ENCODE data around the gene BUB1. TPM values are rescaled to one million over a fixed set of nuclear protein-coding genes. Genes with fewer than 3 reads are reported as not detected.
A peak's percentile ranks its signal among the peaks of the same experiment; 100 is the strongest.

BUB1 gene
- total RNA-seq, 2 donors from 2014 or later, result 94.7 to 103 TPM

- Mint-ChIP-seq H3K4me1 (peaks cover 15% of the 10 kb centered on the region), H3K9me3 (no peaks in the 10 kb centered on the region), H3K4me3 (peak overlapping the region; percentile 92), H3K27ac (peak overlapping the region; percentile 95), H3K36me3 (ENCODE audit: low read depth) (peaks cover 14% of the 10 kb centered on the region), H3K27me3 (no peaks in the 10 kb centered on the region)
- peak; percentile 7 for ATAC-seq (replicated peaks)
Observed at GRCh38 chr2:110678457-110679336, 834 bp upstream of the BUB1 start.

GRCh38 chr2:110677080-110677479 is 783 bp downstream of the BUB1 start:
- peaks cover 15% of the 10 kb centered on the region for H3K4me1 Mint-ChIP-seq

GRCh38 chr2:110675679-110676078 is 2.2 kb downstream of the BUB1 start:
- Mint-ChIP-seq H3K4me1 (peaks cover 15% of the 10 kb centered on the region), H3K36me3 (ENCODE audit: low read depth) (peaks cover 37% of the 10 kb centered on the region), H3K4me3 (peak overlapping the region; percentile 92), H3K9me3 (no peaks in the 10 kb centered on the region), H3K27ac (no peak overlapping the region), H3K27me3 (no peaks in the 10 kb centered on the region)
- no peak for ATAC-seq (replicated peaks)

More at GRCh38 chr2:110677080-110677479, 783 bp downstream of the BUB1 start:
- H3K4me3 Mint-ChIP-seq, result peak overlapping the region; percentile 92
- no peaks in the 10 kb centered on the region for H3K27me3 Mint-ChIP-seq
- peak overlapping the region; percentile 95 for H3K27ac Mint-ChIP-seq
- H3K36me3 Mint-ChIP-seq (ENCODE audit: low read depth), result peaks cover 24% of the 10 kb centered on the region
- ATAC-seq (replicated peaks), result no peak
- H3K9me3 Mint-ChIP-seq, result no peaks in the 10 kb centered on the region

GRCh38 chr2:110674620-110675555 is 3.0 kb downstream of the BUB1 start:
- ATAC-seq (replicated peaks), result peak; percentile 63
- Mint-ChIP-seq H3K27ac (peak overlapping the region; percentile 47), H3K36me3 (ENCODE audit: low read depth) (peaks cover 42% of the 10 kb centered on the region), H3K27me3 (no peaks in the 10 kb centered on the region), H3K9me3 (no peaks in the 10 kb centered on the region), H3K4me3 (peak overlapping the region; percentile 92), H3K4me1 (peaks cover 15% of the 10 kb centered on the region)

GRCh38 chr2:110673201-110673600 is 4.7 kb downstream of the BUB1 start:
- ATAC-seq (replicated peaks), result no peak
- Mint-ChIP-seq H3K9me3 (no peaks in the 10 kb centered on the region), H3K36me3 (ENCODE audit: low read depth) (peaks cover 55% of the 10 kb centered on the region), H3K4me3 (no peak overlapping the region), H3K4me1 (peaks cover 15% of the 10 kb centered on the region), H3K27me3 (no peaks in the 10 kb centered on the region), H3K27ac (no peak overlapping the region)

- Mint-ChIP-seq H3K9me3 (no peaks in the 10 kb centered on the region), H3K36me3 (ENCODE audit: low read depth) (peaks cover 75% of the 10 kb centered on the region), H3K4me3 (no peak overlapping the region), H3K27me3 (no peaks in the 10 kb centered on the region), H3K27ac (no peak overlapping the region), H3K4me1 (peaks cover 11% of the 10 kb centered on the region)
- ATAC-seq (replicated peaks), result no peak
Observed at GRCh38 chr2:110670826-110671225, 7.0 kb downstream of the BUB1 start.

GRCh38 chr2:110669079-110669478 is 8.8 kb downstream of the BUB1 start:
- H3K27ac Mint-ChIP-seq, result peak overlapping the region; percentile 22
- H3K36me3 Mint-ChIP-seq (ENCODE audit: low read depth), result peaks cover 82% of the 10 kb centered on the region
- no peak for ATAC-seq (replicated peaks)
- H3K9me3 Mint-ChIP-seq, result no peaks in the 10 kb centered on the region
- H3K4me3 Mint-ChIP-seq, result no peak overlapping the region
- H3K27me3 Mint-ChIP-seq, result no peaks in the 10 kb centered on the region
- H3K4me1 Mint-ChIP-seq, result peaks cover 6% of the 10 kb centered on the region

- Mint-ChIP-seq H3K4me3 (no peak overlapping the region), H3K4me1 (peaks cover 6% of the 10 kb centered on the region), H3K27me3 (no peaks in the 10 kb centered on the region), H3K27ac (no peak overlapping the region), H3K36me3 (ENCODE audit: low read depth) (peaks cover 80% of the 10 kb centered on the region), H3K9me3 (no peaks in the 10 kb centered on the region)
- no peak for ATAC-seq (replicated peaks)
Observed at GRCh38 chr2:110667071-110667470, 10.8 kb downstream of the BUB1 start.

- H3K36me3 Mint-ChIP-seq (ENCODE audit: low read depth), result peaks cover 79% of the 10 kb centered on the region
- H3K27me3 Mint-ChIP-seq, result no peaks in the 10 kb centered on the region
- H3K9me3 Mint-ChIP-seq, result no peaks in the 10 kb centered on the region
- H3K4me1 Mint-ChIP-seq, result peaks cover 5% of the 10 kb centered on the region
- no peak overlapping the region for H3K4me3 Mint-ChIP-seq
- no peak for ATAC-seq (replicated peaks)
- H3K27ac Mint-ChIP-seq, result no peak overlapping the region
Observed at GRCh38 chr2:110664135-110664534, 13.7 kb downstream of the BUB1 start.

GRCh38 chr2:110662560-110662959 is 15.3 kb downstream of the BUB1 start:
- ATAC-seq (replicated peaks), result no peak

GRCh38 chr2:110660558-110660957 is 17.3 kb downstream of the BUB1 start:
- Mint-ChIP-seq H3K27ac (no peak overlapping the region), H3K4me3 (no peak overlapping the region), H3K36me3 (ENCODE audit: low read depth) (peaks cover 80% of the 10 kb centered on the region), H3K27me3 (no peaks in the 10 kb centered on the region), H3K4me1 (peaks cover 7% of the 10 kb centered on the region), H3K9me3 (no peaks in the 10 kb centered on the region)
- ATAC-seq (replicated peaks), result no peak

More at GRCh38 chr2:110662560-110662959, 15.3 kb downstream of the BUB1 start:
- no peak overlapping the region for H3K27ac Mint-ChIP-seq
- no peaks in the 10 kb centered on the region for H3K27me3 Mint-ChIP-seq
- peaks cover 80% of the 10 kb centered on the region for H3K36me3 Mint-ChIP-seq (ENCODE audit: low read depth)
- H3K9me3 Mint-ChIP-seq, result no peaks in the 10 kb centered on the region
- H3K4me3 Mint-ChIP-seq, result no peak overlapping the region
- peaks cover 7% of the 10 kb centered on the region for H3K4me1 Mint-ChIP-seq

GRCh38 chr2:110659248-110659647 is 18.6 kb downstream of the BUB1 start:
- Mint-ChIP-seq H3K27me3 (no peaks in the 10 kb centered on the region), H3K36me3 (ENCODE audit: low read depth) (peaks cover 80% of the 10 kb centered on the region), H3K9me3 (no peaks in the 10 kb centered on the region), H3K4me3 (no peak overlapping the region), H3K4me1 (peaks cover 7% of the 10 kb centered on the region), H3K27ac (peak overlapping the region; percentile 7)
- no peak for ATAC-seq (replicated peaks)

- Mint-ChIP-seq H3K9me3 (no peaks in the 10 kb centered on the region), H3K4me1 (peaks cover 7% of the 10 kb centered on the region), H3K27me3 (no peaks in the 10 kb centered on the region), H3K4me3 (peak overlapping the region; percentile 1), H3K27ac (no peak overlapping the region), H3K36me3 (ENCODE audit: low read depth) (peaks cover 84% of the 10 kb centered on the region)
- peak; percentile 92 for ATAC-seq (replicated peaks)
Observed at GRCh38 chr2:110657724-110658305, 20.0 kb downstream of the BUB1 start.

- Mint-ChIP-seq H3K27me3 (no peaks in the 10 kb centered on the region), H3K36me3 (ENCODE audit: low read depth) (peaks cover 84% of the 10 kb centered on the region), H3K4me3 (no peak overlapping the region), H3K9me3 (no peaks in the 10 kb centered on the region), H3K27ac (no peak overlapping the region), H3K4me1 (peaks cover 7% of the 10 kb centered on the region)
- ATAC-seq (replicated peaks), result no peak
Observed at GRCh38 chr2:110655701-110656100, 22.2 kb downstream of the BUB1 start.
